NCI-H2227 (cell line): ENCODE data around the gene CRIP2.

Source experiments
- DNase-seq: peaks from one replicate; lab custom pipeline; 2025; ENCODE audit not compliant: unreplicated experiment; lab: John Stamatoyannopoulos, UW

Gene CRIP2

DNA sequence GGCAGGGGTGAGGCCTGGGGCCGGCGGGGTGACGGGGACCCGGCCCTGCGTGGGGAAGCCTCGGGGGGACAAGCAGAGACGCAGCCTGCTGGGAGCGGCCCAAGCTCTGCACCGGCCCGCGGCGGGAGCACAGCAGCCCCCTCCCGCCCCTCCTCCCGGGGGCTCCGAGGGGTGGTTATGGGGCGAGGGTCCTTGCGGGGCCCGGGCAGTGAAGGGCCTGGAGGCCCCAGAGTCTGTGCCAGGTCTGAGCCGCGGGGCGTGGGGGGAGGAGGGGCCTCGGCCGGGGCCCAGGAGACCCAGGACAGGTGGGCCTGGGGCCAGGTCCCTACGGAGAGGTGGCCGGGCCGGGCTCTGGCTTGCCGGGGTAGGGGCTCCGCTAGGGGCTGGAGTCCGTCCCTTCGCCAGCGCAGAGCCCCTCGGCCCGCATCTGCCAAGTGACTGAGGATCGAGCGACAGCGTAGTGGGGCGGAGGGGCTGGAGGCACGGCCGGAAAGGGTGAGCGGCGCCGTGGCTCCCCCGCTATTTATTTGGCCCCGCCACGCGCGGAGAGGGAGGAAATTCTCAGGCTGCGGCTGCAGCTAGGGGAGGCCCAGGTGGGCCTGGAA lies 52.3 kb downstream of the CRIP2 start:
- DNase-seq = peak; percentile 25

DNA sequence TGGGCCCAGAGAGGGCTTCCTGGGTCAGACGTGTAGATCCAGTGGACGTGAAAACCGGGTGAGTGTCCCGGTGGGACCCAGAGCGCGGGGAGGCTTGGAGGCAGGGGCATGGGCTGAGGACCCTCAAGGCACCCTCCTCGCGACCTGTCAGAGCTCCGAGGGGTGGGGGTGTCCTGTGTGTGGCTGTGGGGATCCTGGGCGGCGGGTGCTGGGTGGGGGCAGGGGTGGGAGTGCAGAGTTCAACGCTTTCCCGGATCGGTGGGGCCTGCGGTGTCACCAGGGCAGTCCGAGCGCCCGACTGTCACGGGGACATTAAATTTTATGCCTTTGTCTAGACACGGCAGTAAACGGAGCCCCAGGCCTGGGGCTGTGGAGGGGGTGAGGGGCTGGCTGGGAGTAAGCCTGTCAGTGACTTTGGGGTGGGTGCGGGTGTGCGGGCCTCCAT lies 52.8 kb downstream of the CRIP2 start:
- no peak for DNase-seq

DNA sequence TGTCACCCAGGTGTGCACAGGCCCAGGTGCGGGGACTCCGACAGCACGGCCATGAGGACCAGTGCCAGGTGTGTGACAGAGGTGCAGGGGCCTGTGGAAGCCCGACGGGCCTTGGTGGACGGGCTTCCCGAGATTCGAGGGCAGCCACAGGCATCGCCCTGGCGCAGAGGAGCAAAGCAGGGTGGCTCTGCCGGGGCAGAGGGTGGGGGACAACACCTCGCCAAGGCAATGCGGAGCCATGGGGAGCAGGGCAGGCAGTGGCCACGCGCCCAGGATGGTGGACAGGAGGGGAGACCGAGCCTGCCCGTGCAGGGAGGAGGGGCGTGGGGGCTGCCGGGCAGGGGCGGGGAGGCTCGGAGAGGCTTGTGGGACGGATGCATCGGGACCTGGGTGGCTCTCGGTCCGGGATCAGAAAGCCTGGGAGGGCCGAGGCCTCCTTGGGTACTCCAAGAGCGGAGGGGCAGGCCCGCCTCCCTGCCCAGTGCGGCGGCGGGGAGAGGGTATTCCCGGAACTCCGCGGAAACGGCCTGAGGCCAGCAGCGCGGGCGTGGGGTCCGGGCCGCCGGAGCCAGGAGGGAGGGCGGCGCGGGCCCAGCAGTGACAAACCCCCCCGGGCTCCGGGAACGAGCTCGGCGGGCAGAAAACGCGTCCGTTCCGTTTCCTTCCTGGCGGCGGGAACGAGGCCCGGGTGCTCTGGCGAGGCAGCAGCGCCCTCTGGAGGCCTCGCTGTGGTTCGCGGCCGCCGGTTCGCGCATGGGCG lies 53.4 kb downstream of the CRIP2 start:
- DNase-seq = peak; percentile 85

DNA sequence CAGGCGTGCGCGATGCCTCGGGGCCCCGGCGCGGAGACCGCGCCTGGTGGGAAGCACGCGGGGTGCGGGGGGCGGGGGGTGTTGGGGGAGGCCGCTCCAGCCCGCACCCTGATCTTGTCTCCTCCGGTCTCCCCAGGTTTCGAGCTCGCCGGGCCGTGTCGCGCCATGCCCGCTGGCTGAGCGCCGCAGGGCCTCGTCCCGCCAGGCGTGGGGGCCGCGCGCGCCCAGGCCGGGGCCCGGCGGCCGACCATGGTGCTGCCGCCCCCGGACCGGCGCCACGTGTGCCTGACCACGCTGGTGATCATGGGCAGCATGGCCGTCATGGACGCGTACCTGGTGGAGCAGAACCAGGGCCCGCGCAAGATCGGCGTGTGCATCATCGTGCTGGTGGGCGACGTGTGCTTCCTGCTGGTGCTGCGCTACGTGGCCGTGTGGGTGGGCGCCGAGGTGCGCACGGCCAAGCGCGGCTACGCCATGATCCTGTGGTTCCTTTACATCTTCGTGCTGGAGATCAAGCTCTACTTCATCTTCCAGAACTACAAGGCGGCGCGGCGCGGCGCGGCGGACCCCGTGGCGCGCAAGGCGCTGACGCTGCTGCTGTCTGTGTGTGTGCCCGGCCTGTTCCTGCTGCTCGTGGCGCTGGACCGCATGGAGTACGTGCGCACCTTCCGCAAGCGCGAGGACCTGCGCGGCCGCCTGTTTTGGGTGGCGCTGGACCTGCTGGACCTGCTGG lies 54.1 kb downstream of the CRIP2 start:
- DNase-seq = no peak

DNA sequence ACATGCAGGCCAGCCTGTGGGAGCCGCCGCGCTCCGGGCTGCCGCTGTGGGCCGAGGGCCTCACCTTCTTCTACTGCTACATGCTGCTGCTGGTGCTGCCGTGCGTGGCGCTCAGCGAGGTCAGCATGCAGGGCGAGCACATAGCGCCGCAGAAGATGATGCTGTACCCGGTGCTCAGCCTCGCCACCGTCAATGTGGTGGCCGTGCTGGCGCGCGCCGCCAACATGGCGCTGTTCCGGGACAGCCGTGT lies 54.6 kb downstream of the CRIP2 start:
- no peak for DNase-seq
